Effector memory CD8-positive, alpha-beta T cell (primary cell): Measurements from ENCODE around the gene FOXA1.

Experiments
- ATAC-seq: fragments of 150-1000 bp; cut with Tn5 transposase; replicated peaks from 2 replicates; pipeline ENCODE4 v1.10.0; 2021; ENCODE audit warnings: mild to moderate bottlenecking, moderate library complexity
- DNase-seq, 3 experiments: peaks; one replicate each; pipeline ENCODE4 v3.0.0; 2021
- H3K27ac Mint-ChIP-seq, 2 donors: one replicate each; pipeline ENCODE4 v1.8.0; 2022; ENCODE audit warnings: mild to moderate bottlenecking in 2 of 2, mixed read lengths in 2 of 2, moderate library complexity in 2 of 2
- H3K27me3 Mint-ChIP-seq, 2 donors: one replicate each; pipeline ENCODE4 v1.8.0; 2022; ENCODE audit warnings: mixed read lengths in 2 of 2
- H3K36me3 Mint-ChIP-seq: one replicate; pipeline ENCODE4 v1.8.0; 2022; ENCODE audit warnings: mild to moderate bottlenecking, moderate library complexity, mixed read lengths; ENCODE audit not compliant: insufficient read depth
- H3K4me1 Mint-ChIP-seq, 2 donors: one replicate each; pipeline ENCODE4 v1.8.0; 2022; ENCODE audit warnings: low read depth in 2 of 2, mixed read lengths in 2 of 2
- H3K4me3 Mint-ChIP-seq, 2 donors: one replicate each; pipeline ENCODE4 v1.8.0; 2022; ENCODE audit warnings: mild to moderate bottlenecking in 2 of 2, mixed read lengths in 2 of 2, moderate library complexity in 2 of 2
- H3K9me3 Mint-ChIP-seq, 2 donors: one replicate each; pipeline ENCODE4 v1.8.0; 2022; ENCODE audit warnings: mixed read lengths in 2 of 2
- total RNA-seq, 9 experiments: gene quantifications; one replicate each; lab custom pipeline; 2026; lab: John Stamatoyannopoulos, UW

The FOXA1 gene
- 0 to 1.7 (median 0.06) reads per million in 9 experiments for total RNA-seq

- Mint-ChIP-seq H3K4me1 (peaks cover 0 to 8% of the 10 kb centered on the region in 2 donors), H3K4me3 (peak within 1 kb of the TSS; percentile 55 to 69), H3K9me3 (peaks cover 4 to 10% of the 10 kb centered on the region in 2 donors), H3K27me3 (peaks cover 63 to 92% of the 10 kb centered on the region in 2 donors), H3K36me3 (no peaks in the 10 kb centered on the region), H3K27ac (no peak within 1 kb of the TSS)
- ATAC-seq (peak; percentile 10), DNase-seq (no peak)
These were observed at the start of gene FOXA1, which contains the start of gene TTC6 for GRCh38 chr14:37594971-37595808. Gene FOXA1, minus strand, starts transcription at chr14:37595249. Its CDS starts 277 bp downstream, at chr14:37594972. Gene TTC6, plus strand, starts transcription at chr14:37595629. Its CDS starts 26,436 bp downstream, at chr14:37622065.

GRCh38 chr14:37643701-37644100 is 48.7 kb upstream of the FOXA1 start:
- no peak overlapping the region for H3K27ac Mint-ChIP-seq
- H3K27me3 Mint-ChIP-seq = no peaks in the 10 kb centered on the region
- no peak overlapping the region for H3K4me3 Mint-ChIP-seq
- no peak for ATAC-seq
- no peaks in the 10 kb centered on the region for H3K4me1 Mint-ChIP-seq
- H3K36me3 Mint-ChIP-seq = no peaks in the 10 kb centered on the region
- DNase-seq = no peak
- peaks cover 0 to 8% of the 10 kb centered on the region in 2 donors for H3K9me3 Mint-ChIP-seq

GRCh38 chr14:37642125-37642524 is 47.1 kb upstream of the FOXA1 start:
- Mint-ChIP-seq H3K4me3 (no peak overlapping the region), H3K27ac (no peak overlapping the region), H3K27me3 (no peaks in the 10 kb centered on the region), H3K9me3 (peaks cover 0 to 8% of the 10 kb centered on the region in 2 donors), H3K36me3 (no peaks in the 10 kb centered on the region), H3K4me1 (no peaks in the 10 kb centered on the region)
- ATAC-seq = no peak
- no peak for DNase-seq

- no peak overlapping the region for H3K4me3 Mint-ChIP-seq
- peaks cover 0 to 8% of the 10 kb centered on the region in 2 donors for H3K9me3 Mint-ChIP-seq
- no peak overlapping the region for H3K27ac Mint-ChIP-seq
- DNase-seq (no peak), ATAC-seq (no peak)
- no peaks in the 10 kb centered on the region for H3K36me3 Mint-ChIP-seq
- H3K4me1 Mint-ChIP-seq = no peaks in the 10 kb centered on the region
- H3K27me3 Mint-ChIP-seq = no peaks in the 10 kb centered on the region
These were observed 46.1 kb upstream of the FOXA1 start for GRCh38 chr14:37641117-37641516.

GRCh38 chr14:37638599-37638998 is 43.5 kb upstream of the FOXA1 start:
- Mint-ChIP-seq H3K4me3 (no peak overlapping the region), H3K36me3 (no peaks in the 10 kb centered on the region), H3K4me1 (no peaks in the 10 kb centered on the region), H3K27me3 (no peaks in the 10 kb centered on the region), H3K27ac (no peak overlapping the region), H3K9me3 (peaks cover 4 to 17% of the 10 kb centered on the region in 2 donors)
- no peak for ATAC-seq
- no peak for DNase-seq

GRCh38 chr14:37637341-37637740 is 42.3 kb upstream of the FOXA1 start:
- H3K9me3 Mint-ChIP-seq = peaks cover 4 to 17% of the 10 kb centered on the region in 2 donors
- H3K4me3 Mint-ChIP-seq = no peak overlapping the region
- no peaks in the 10 kb centered on the region for H3K4me1 Mint-ChIP-seq
- ATAC-seq = no peak
- H3K27me3 Mint-ChIP-seq = no peaks in the 10 kb centered on the region
- no peak overlapping the region for H3K27ac Mint-ChIP-seq
- H3K36me3 Mint-ChIP-seq = no peaks in the 10 kb centered on the region
- no peak for DNase-seq

- ATAC-seq (no peak), DNase-seq (no peak)
- H3K4me1 Mint-ChIP-seq = no peaks in the 10 kb centered on the region
- peaks cover 4 to 5% of the 10 kb centered on the region in 2 donors for H3K27me3 Mint-ChIP-seq
- H3K27ac Mint-ChIP-seq = no peak overlapping the region
- H3K9me3 Mint-ChIP-seq = peaks cover 3 to 10% of the 10 kb centered on the region in 2 donors
- H3K36me3 Mint-ChIP-seq = peaks cover 3% of the 10 kb centered on the region
- H3K4me3 Mint-ChIP-seq = no peak overlapping the region
These were observed 30.8 kb upstream of the FOXA1 start for GRCh38 chr14:37625597-37626595.

- peaks cover 5 to 7% of the 10 kb centered on the region in 2 donors for H3K27me3 Mint-ChIP-seq
- no peak overlapping the region for H3K4me3 Mint-ChIP-seq
- no peaks in the 10 kb centered on the region for H3K4me1 Mint-ChIP-seq
- H3K9me3 Mint-ChIP-seq = peaks cover 3 to 8% of the 10 kb centered on the region in 2 donors
- DNase-seq (no peak), ATAC-seq (no peak)
- H3K36me3 Mint-ChIP-seq = no peaks in the 10 kb centered on the region
- H3K27ac Mint-ChIP-seq = no peak overlapping the region
These were observed 28.9 kb upstream of the FOXA1 start for GRCh38 chr14:37623971-37624370.

GRCh38 chr14:37623426-37623951 is 28.4 kb upstream of the FOXA1 start:
- H3K4me1 Mint-ChIP-seq = no peaks in the 10 kb centered on the region
- H3K4me3 Mint-ChIP-seq = no peak overlapping the region
- no peaks in the 10 kb centered on the region for H3K36me3 Mint-ChIP-seq
- H3K27ac Mint-ChIP-seq = no peak overlapping the region
- peaks cover 3 to 8% of the 10 kb centered on the region in 2 donors for H3K9me3 Mint-ChIP-seq
- peaks cover 5 to 7% of the 10 kb centered on the region in 2 donors for H3K27me3 Mint-ChIP-seq
- DNase-seq (no peak), ATAC-seq (no peak)

- ATAC-seq (no peak), DNase-seq (no peak)
- Mint-ChIP-seq H3K36me3 (no peaks in the 10 kb centered on the region), H3K9me3 (peaks cover 3 to 8% of the 10 kb centered on the region in 2 donors), H3K27me3 (peaks cover 5 to 7% of the 10 kb centered on the region in 2 donors), H3K4me1 (no peaks in the 10 kb centered on the region), H3K4me3 (no peak overlapping the region), H3K27ac (no peak overlapping the region)
These were observed 27.3 kb upstream of the FOXA1 start for GRCh38 chr14:37622231-37622923.

- no peak for ATAC-seq
- peaks cover 5 to 7% of the 10 kb centered on the region in 2 donors for H3K27me3 Mint-ChIP-seq
- DNase-seq = no peak
- no peaks in the 10 kb centered on the region for H3K36me3 Mint-ChIP-seq
- peaks cover 8% of the 10 kb centered on the region in 2 donors for H3K9me3 Mint-ChIP-seq
- H3K4me3 Mint-ChIP-seq = no peak overlapping the region
- H3K4me1 Mint-ChIP-seq = no peaks in the 10 kb centered on the region
- H3K27ac Mint-ChIP-seq = no peak overlapping the region
These were observed 25.8 kb upstream of the FOXA1 start for GRCh38 chr14:37620856-37621255.

- no peak for DNase-seq
- Mint-ChIP-seq H3K9me3 (peaks cover 8 to 9% of the 10 kb centered on the region in 2 donors), H3K36me3 (no peaks in the 10 kb centered on the region), H3K4me1 (no peaks in the 10 kb centered on the region), H3K27ac (no peak overlapping the region), H3K4me3 (no peak overlapping the region), H3K27me3 (peaks cover 5 to 7% of the 10 kb centered on the region in 2 donors)
- ATAC-seq = no peak
These were observed 23.5 kb upstream of the FOXA1 start for GRCh38 chr14:37618498-37619028.
